Astrocyte of the spinal cord (primary cell): ENCODE measurements around the gene HCRTR1.
"Not testable (repeated sequence)": the region's sequence is repeated elsewhere in the genome, so short reads cannot be mapped to it uniquely, and the experiment has no call there.

ENCODE experiments used
- DNase-seq: peaks from one replicate; pipeline ENCODE4 v3.0.0; 2011; ENCODE audit warnings: low read depth, low spot score
- H3K4me3 ChIP-seq: 2 replicates; pipeline ENCODE4 v1.5.1; 2011; ENCODE audit warnings: low read depth, mild to moderate bottlenecking, low read length, moderate library complexity
- CTCF ChIP-seq: IDR thresholded peaks from 2 replicates; pipeline ENCODE4 v1.5.1; 2012; ENCODE audit warnings: low read depth, mild to moderate bottlenecking, low read length, inconsistent platforms
- in situ Hi-C: cut with HindIII; loops from 2 replicates; pipeline ENCODE4 v1.10.0; 2017; ENCODE audit warnings: low sequenced_read_pairs

HCRTR1 gene

DNA sequence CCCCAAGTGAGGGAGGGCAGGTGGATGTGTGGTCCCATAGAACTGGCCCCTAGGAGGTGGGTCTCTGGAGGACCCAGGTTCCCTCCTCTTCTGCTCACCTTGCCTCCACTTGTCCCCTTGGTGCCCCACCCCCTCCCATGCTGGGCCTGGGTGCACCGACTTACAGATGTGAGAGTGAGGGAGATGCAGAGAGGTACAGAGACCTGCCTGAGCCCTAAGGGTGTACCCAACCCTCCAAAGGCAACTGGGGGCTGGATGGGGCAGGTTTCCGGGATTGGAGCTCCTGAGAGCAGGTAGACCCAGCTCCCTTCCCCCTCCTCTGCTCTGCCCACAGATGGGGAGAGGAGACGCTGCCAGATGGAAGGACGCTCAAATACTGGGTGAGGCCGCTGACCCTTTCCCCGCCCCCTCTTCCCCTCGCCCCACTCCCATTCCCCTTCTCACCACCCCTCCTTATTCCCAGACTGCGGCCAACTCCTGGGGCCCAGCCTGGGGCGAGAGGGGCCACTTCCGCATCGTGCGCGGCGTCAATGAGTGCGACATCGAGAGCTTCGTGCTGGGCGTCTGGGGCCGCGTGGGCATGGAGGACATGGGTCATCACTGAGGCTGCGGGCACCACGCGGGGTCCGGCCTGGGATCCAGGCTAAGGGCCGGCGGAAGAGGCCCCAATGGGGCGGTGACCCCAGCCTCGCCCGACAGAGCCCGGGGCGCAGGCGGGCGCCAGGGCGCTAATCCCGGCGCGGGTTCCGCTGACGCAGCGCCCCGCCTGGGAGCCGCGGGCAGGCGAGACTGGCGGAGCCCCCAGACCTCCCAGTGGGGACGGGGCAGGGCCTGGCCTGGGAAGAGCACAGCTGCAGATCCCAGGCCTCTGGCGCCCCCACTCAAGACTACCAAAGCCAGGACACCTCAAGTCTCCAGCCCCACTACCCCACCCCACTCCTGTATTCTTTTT is 30.8 kb upstream of the HCRTR1 start:
- no peak for DNase-seq
- in situ Hi-C loops: no loop called here
- TF ChIP-seq CTCF: no peak
- no peak overlapping the region for H3K4me3 ChIP-seq

- DNase-seq, in situ Hi-C loops, H3K4me3 ChIP-seq: not testable (repeated sequence)
Observed at GRCh38 chr1:31587328-31587699, 30.2 kb upstream of the HCRTR1 start.

GRCh38 chr1:31587720-31588423 is 29.6 kb upstream of the HCRTR1 start:
- TF ChIP-seq CTCF: peak; percentile 75
- in situ Hi-C loops: no loop called here
- H3K4me3 ChIP-seq: no peak overlapping the region
- DNase-seq: no peak

- no peak for TF ChIP-seq CTCF
- in situ Hi-C loops: no loop called here
- no peak for DNase-seq
- H3K4me3 ChIP-seq: peak overlapping the region; percentile 13
Observed at GRCh38 chr1:31588751-31589515, 28.6 kb upstream of the HCRTR1 start.

DNA sequence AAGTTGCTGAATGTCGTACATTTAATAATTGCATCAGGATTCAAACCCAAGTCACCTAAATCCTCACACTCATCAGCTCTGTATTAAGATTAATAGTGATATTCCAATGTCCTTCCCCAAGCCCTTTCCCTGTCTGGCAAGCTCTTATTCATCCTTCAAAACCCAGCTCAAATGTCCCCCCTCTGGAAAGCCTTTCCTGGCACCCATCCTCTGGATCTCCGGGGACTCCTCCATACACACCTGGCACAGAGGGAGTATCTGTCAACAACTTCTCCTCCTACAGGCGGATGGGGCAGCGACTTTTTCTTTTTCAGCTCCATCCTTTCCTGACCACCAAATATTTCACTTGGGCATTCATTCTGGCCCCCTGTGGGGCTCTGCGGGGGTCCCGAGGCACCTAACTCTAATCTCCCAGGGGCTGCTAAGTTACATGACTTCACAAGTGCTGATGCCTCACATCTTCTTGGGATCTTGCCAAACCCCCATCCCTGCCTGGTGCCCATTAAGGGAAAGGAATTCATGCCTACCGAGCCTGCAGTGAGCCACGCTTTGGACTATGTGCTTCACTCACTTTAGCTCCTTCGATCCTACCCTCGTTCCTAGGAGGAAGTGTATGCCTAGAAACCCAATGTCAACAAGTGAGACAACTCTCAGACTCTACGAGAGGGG is 25.9 kb upstream of the HCRTR1 start:
- TF ChIP-seq CTCF: no peak
- in situ Hi-C loops: no loop called here
- peak; percentile 38 for DNase-seq

DNA sequence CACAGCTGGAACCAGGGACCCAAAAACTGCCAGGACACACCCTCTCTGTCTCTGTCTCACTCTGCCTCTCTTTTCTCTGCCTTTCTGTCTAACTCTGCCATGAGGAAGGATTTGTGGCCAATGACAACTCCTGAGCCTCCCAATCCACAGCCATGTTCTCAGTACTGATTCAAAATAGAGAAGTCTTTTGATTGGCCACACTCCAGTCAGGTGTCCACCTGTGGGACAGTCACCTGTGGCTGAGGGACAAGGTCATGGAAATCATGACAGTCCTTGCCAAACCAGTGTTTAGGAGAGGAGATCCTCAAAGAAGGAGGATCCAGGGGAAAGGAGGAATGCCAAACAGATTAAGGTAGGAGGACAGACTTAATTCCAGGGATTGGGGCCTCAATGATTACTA is 25.4 kb upstream of the HCRTR1 start:
- H3K4me3 ChIP-seq: no peak overlapping the region
- DNase-seq: no peak
- in situ Hi-C loops: no loop called here
- TF ChIP-seq CTCF: no peak

More for the DNA sequence above, 25.9 kb upstream of the HCRTR1 start:
- H3K4me3 ChIP-seq: no peak overlapping the region
